NOMO-1 treated with dmso at 0.1 percent for 144 hours (cell line): Measurements from ENCODE around the gene PSME3IP1.
"Not testable (repeated sequence)": the region's sequence is repeated elsewhere in the genome, so short reads cannot be mapped to it uniquely, and the experiment has no call there.

Experiments
- DNase-seq: peaks from one replicate; lab custom pipeline; 2025; ENCODE audit not compliant: unreplicated experiment; lab: John Stamatoyannopoulos, UW

PSME3IP1 gene

DNA sequence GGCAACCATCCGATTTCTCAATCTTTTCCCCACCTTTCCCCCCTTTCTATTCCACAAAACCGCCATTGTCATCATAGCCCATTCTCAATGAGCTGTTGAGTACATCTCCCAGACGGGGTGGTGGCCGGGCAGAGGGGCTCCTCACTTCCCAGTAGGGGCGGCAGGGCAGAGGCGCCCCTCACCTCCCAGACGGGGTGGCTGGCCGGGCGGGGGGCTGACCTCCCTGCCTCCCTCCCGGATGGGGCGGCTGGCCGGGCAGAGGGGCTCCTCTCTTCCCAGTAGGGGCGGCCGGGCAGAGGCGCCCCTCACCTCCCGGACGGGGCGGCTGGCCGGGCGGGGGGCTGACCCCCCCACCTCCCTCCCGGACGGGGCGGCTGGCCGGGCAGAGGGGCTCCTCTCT lies 14.5 kb upstream of the PSME3IP1 start:
- DNase-seq: not testable (repeated sequence)

DNA sequence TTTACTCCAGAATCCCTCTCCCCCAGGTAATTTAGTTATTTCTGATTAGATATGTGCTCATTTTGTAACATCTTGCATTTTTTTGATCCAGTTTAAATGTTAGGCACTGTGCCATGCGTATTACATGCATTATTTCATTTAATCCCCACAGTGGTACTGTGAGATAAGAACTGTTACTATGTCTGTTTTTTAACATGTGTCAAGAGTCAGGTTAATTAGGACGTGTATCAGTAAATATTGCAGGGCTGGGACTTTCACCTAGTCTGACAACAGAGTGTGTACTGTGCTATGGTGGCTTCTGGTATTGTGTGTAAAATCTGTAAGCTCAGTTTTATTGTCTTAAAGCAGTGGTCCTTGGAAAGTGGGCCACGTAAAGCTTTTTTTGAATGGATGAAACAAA lies 10.9 kb upstream of the PSME3IP1 start:
- no peak for DNase-seq

GRCh38 chr16:57196286-57196685 lies 10.4 kb upstream of the PSME3IP1 start:
- DNase-seq: no peak

- DNase-seq: no peak
Observed at GRCh38 chr16:57194512-57194911, 8.7 kb upstream of the PSME3IP1 start.

DNA sequence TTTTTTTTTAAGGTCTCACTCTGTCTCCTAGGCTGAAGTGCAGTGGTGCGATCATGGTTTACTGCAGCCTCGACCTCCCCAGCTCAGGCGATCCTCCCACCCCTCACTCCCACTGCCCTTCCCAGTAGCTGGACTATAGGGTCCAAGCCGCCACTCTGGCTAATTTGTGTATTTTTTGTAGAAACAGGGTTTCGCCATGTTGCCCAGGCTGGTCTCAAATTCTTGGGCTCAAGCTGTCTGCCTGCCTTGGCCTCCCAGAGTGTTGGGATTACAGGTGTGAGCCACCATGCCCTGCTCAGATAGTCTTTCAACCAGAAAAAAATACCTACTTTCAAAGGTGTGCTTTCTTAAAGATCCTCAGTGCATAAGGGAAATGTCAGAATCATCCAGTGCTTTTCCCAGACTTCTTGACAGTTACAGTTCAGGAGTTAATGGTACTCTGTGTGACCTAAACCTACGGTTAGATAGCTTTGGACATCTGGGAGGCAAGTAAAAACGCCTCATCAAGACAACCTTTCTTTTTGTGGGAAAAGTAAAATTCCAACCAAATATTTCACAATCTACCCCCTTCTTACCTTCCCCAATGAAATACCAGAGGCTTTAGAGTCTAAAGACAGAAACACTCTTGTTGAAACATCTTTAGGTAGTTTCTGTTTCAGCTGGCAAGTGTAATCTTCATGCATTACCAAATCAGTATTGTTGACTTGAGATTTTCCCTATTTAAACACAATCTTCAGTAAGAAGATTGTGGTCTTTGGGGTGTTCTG lies 7.1 kb upstream of the PSME3IP1 start:
- DNase-seq: no peak

- DNase-seq: no peak
Observed at GRCh38 chr16:57192146-57192545, 6.3 kb upstream of the PSME3IP1 start.

DNA sequence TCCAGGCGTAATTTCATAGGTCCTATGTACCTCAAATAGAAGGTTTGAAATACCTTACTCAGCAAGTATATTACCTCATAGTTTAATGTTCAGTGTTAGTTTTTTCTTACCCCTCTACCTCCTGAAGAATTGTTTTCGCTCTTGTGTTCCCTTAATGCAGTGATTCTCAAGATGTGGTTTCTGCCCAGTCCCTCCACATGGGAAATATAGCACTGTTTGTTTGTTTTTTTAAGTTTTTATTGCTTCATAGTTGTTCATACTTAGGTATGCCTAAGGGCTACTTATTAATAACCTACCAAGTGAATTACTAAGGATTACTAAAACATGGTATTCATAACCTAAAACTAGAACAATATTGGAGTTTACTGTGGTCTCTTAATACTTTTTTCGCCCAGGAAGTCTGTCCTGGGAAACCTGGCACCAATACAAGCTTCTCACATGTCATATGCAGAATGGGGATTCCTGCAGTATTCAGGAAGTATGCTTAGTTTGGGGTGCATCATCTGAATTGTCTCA lies 5.3 kb upstream of the PSME3IP1 start:
- no peak for DNase-seq

- no peak for DNase-seq
Observed at GRCh38 chr16:57190136-57190535, 4.3 kb upstream of the PSME3IP1 start.

DNA sequence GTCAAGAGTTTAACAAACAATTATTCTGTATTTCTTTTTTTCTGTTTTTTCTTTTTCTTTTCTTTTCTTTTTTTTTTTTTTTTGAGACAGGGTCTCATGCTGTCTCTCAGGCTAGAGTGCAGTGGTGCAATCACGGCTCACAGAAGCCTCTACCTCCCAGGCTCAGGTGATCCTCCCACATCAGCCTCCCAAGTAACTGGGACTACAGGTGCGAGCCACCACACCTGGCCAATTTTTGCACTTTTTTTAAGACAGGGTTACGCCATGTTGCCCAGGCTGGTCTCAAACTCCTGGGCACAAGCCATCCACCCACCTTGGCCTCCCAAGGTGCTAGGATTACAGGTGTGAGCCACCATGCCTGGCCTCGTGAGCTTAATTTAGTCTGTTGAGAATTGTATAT lies 3.7 kb upstream of the PSME3IP1 start:
- not testable (repeated sequence) for DNase-seq

DNA sequence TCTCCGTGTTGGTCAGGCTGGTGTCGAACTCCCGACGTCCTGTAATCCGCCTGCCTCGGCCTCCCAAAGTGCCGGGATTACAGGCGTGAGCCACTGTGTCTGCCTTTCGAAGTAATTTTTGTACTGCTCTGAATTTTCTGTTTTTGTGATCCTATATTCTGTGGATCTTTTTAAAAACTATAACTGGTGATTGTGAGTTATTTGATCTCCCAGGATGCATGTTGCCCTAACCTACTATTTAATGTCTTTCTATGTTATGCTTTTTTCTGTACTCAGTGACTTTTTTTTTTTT lies 2.8 kb upstream of the PSME3IP1 start:
- no peak for DNase-seq

GRCh38 chr16:57187902-57188710 lies 2.3 kb upstream of the PSME3IP1 start:
- DNase-seq: not testable (repeated sequence)

DNA sequence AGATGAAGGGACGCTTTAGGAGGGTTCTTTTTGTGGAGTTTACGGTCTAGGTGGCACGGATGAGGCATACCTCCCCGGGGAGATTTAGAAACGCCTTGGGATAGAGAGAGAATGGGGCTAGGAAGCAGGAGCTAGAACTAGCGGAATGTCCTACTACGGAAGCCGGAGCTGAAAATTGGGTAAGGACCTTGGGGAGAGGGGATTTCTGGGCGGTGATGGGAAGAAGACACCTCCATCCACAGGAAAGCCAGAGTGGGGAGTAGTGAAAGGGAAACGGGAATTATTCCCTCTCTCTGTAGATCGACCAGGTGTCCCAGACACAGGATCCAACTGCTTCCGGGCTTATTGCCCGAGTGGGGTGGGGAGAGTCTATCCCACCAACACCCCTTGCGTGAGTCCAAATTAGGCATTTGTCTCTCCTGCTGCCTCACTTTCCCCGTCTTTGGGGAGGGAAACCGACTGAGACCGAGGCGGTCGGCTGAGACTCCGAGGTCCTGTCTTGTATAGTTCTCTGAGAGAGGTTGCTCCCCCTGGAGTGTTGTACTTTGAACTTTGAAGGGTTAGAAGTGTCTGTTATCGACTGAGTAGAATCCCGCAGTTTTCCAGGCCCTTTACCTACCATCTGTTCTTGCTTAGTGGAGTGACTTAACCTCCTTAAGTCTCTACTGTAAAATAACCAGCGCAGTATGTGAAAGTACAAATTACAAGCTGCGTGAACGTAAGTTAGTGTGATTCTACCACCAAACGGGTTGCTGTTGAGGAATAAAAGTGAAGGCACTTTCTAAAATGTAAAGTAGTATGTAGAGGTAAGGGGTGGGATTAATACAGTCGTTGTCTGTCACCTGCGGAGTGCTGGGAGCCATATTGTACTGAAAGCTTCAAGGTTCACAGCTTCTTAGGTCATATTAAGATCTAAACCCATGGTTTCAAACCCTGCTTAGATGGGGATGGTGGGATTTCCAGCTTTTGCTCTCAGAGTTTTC lies 1.3 kb upstream of the PSME3IP1 start:
- DNase-seq: no peak

GRCh38 chr16:57185446-57185944 lies 344 bp downstream of the PSME3IP1 start:
- DNase-seq: no peak

- DNase-seq: peak; percentile 10
Observed at GRCh38 chr16:57184887-57185445, 873 bp downstream of the PSME3IP1 start.

DNA sequence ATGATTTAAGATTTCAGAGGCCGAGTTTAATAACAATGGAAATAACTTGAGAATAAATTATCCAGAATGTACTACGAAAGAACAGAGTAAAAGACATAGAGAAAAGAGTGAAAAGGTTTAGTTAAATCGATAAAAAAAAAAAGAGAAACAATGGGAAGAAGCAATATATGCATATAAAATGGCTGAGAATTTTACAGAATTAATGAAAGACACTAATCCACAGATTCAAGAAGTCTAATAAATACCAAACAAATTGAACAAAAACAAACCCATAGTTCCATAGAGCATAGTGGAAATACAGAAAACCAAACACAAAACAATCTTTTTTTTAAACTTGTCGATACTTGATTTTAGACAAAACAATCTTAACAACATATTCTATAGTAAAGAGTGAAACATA lies 1.7 kb downstream of the PSME3IP1 start:
- no peak for DNase-seq

DNA sequence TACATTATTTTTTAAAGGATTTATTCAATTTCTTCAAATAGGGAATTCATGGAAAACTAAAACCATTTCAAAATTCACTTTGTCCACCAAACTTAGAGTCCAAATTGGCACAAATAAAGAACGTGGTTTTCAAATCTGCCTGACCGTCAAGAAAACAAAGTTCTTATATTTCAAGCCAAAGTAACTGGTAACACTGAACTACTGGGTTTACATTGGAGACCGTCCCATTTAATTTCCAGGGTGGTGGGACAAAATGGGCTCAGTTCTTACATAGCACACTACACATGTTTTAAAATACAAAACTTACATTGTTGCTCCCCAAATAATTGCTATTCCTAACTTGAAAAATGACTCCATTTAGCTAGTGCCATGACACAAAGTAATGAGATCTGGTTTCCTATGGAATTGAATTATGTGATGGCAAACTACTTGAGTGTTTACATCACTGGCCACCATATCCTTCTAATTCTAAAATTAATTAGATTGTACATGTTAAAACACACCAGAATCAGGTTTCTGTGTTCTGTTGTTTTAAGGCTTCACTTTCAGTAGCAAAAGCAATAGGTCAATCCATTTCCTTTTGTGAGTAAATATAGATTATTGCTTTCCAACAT lies 6.5 kb downstream of the PSME3IP1 start:
- DNase-seq: no peak

- DNase-seq: no peak
Observed at GRCh38 chr16:57178793-57179212, 7.0 kb downstream of the PSME3IP1 start.

- DNase-seq: no peak
Observed at GRCh38 chr16:57178196-57178595, 7.6 kb downstream of the PSME3IP1 start.

DNA sequence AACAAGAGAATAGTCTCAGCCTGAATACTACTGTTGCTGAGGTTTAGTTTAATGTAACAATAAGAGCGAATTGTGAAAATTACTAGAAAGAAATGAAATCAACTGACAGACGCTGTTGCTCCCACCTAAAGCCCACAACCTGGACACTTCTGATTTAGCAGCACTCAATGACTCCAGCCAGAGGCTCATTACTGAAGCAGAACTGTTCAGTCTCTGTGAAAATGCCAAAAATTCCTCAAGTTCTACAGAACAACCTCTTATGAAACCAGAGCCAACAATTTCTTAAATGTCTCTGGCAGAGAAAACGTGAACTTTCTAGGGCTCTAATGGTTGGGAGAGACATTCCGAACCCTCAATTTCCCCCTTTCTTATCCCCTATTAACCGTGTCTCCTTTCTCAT lies 9.9 kb downstream of the PSME3IP1 start:
- no peak for DNase-seq

GRCh38 chr16:57172721-57173290 lies 13.0 kb downstream of the PSME3IP1 start:
- no peak for DNase-seq
